Keratinocyte (primary cell): ENCODE measurements around the gene N4BP2. TPM values are rescaled to one million over a fixed set of nuclear protein-coding genes. Genes with fewer than 3 reads are reported as not detected.

ENCODE experiments used
- DNase-seq: peaks from one replicate; pipeline ENCODE4 v3.0.0-alpha.2; 2011; ENCODE audit warnings: low read depth, missing footprints, low spot score
- FAIRE-seq: peaks from 2 replicates; lab custom pipeline; 2011; peaks lifted over from hg19 to GRCh38; lab: Jason Lieb, UNC
- H2AFZ ChIP-seq: 2 replicates; pipeline ENCODE4 v1.6.0; 2012; ENCODE audit warnings: low read length, control low read depth, inconsistent platforms; ENCODE audit not compliant: control insufficient read depth
- H3K27ac ChIP-seq: 2 replicates; pipeline ENCODE4 v1.5.1; 2011; ENCODE audit warnings: low read length; ENCODE audit not compliant: control insufficient read depth, insufficient read depth
- H3K27me3 ChIP-seq: 3 replicates; pipeline ENCODE4 v1.6.0; 2011; ENCODE audit warnings: low read length; ENCODE audit not compliant: control insufficient read depth, insufficient read depth; ENCODE audit errors: extremely low read depth
- H3K36me3 ChIP-seq, 2 experiments: 2 replicates in 1 of 2; 3 replicates in 1 of 2; pipeline ENCODE4 v1.5.1; 2011; ENCODE audit warnings: low read length in 2 of 2, mild to moderate bottlenecking in 1 of 2; ENCODE audit not compliant: control insufficient read depth in 2 of 2, insufficient read depth in 2 of 2; ENCODE audit errors: extremely low read depth in 1 of 2
- H3K4me1 ChIP-seq: 3 replicates; pipeline ENCODE4 v1.5.1; 2011; ENCODE audit warnings: low read length; ENCODE audit not compliant: control insufficient read depth, insufficient read depth; ENCODE audit errors: extremely low read depth
- H3K4me2 ChIP-seq: 3 replicates; pipeline ENCODE4 v1.6.0; 2011; ENCODE audit warnings: low read depth, low read length; ENCODE audit not compliant: control insufficient read depth, insufficient read depth; ENCODE audit errors: extremely low read depth
- H3K4me3 ChIP-seq, 3 experiments: fragments of 200-600 bp in 1 of 3; sonication (generic) in 1 of 3; 2 replicates in 2 of 3; 3 replicates in 1 of 3; pipeline ENCODE4 v1.5.1; 2011 to 2016; ENCODE audit warnings: low read length in 3 of 3, mild to moderate bottlenecking in 3 of 3, control low read depth in 2 of 3, inconsistent platforms in 1 of 3, low read depth in 1 of 3, mixed read lengths in 1 of 3, mixed run types in 1 of 3, moderate library complexity in 1 of 3; ENCODE audit not compliant: control insufficient read depth in 2 of 3, insufficient read depth in 2 of 3; ENCODE audit errors: extremely low read depth in 1 of 3
- H3K79me2 ChIP-seq: 2 replicates; pipeline ENCODE4 v1.6.0; 2012; ENCODE audit warnings: low read length; ENCODE audit not compliant: control insufficient read depth, insufficient read depth
- H3K9ac ChIP-seq: 3 replicates; pipeline ENCODE4 v1.6.0; 2011; ENCODE audit warnings: low read length; ENCODE audit not compliant: control insufficient read depth, insufficient read depth; ENCODE audit errors: extremely low read depth
- H3K9me1 ChIP-seq: 3 replicates; pipeline ENCODE4 v1.6.0; 2011; ENCODE audit warnings: low read length; ENCODE audit not compliant: control insufficient read depth, insufficient read depth; ENCODE audit errors: extremely low read depth
- H3K9me3 ChIP-seq: 2 replicates; pipeline ENCODE4 v1.5.1; 2012; ENCODE audit warnings: low read depth, low read length; ENCODE audit not compliant: control insufficient read depth
- H4K20me1 ChIP-seq: 3 replicates; pipeline ENCODE4 v1.6.0; 2011; ENCODE audit warnings: low read length; ENCODE audit not compliant: control insufficient read depth, insufficient read depth; ENCODE audit errors: extremely low read depth
- CTCF ChIP-seq, 3 experiments: IDR thresholded peaks in 1 of 3; conservative IDR thresholded peaks in 1 of 3; optimal IDR thresholded peaks in 1 of 3; 2 replicates in 2 of 3; 3 replicates in 1 of 3; pipeline versions ENCODE3 to v1.5.1; 2011; ENCODE audit warnings: low read length in 3 of 3, mild to moderate bottlenecking in 3 of 3, moderate library complexity in 2 of 3, control low read depth in 1 of 3, inconsistent platforms in 1 of 3; ENCODE audit not compliant: insufficient read depth in 2 of 3; ENCODE audit errors: extremely low read depth in 1 of 3
- EZH2 ChIP-seq: IDR thresholded peaks from one replicate; pipeline ENCODE4 v1.6.1; 2012; ENCODE audit warnings: inconsistent platforms, mild to moderate bottlenecking, low read length, moderate library complexity
- dilution Hi-C: fragments of 300-500 bp; cut with MboI; formaldehyde crosslinking; loops from one replicate; pipeline ENCODE4 v1.7.0; 2020; ENCODE audit warnings: low sequenced_read_pairs; ENCODE audit not compliant: extremely low pct_ligation_motif_present
- polyA plus RNA-seq, 5 experiments: library from polyadenylated mRNA; depleted of rRNA in 3 of 5; stranded (reverse) in 3 of 5; stranded (forward) in 1 of 5; unstranded in 1 of 5; fragments of >200 nt; gene quantifications; 1 replicate in 1 of 5; 2 replicates in 3 of 5; 3 replicates in 1 of 5; pipeline versions ENCODE4 v1.2.1 to v1.2.3, GENCODE V29; 2011 to 2012; ENCODE audit warnings: missing spikeins in 2 of 5, low read depth in 1 of 5, low replicate concordance in 1 of 5

Gene N4BP2
- polyA plus RNA-seq, 1 donor (not counting 4 experiments of a cell fraction or from before 2014, with no cell fraction given): 2.7 TPM

GRCh38 chr4:40130401-40131036 is 73.9 kb downstream of the N4BP2 start:
- no peak for FAIRE-seq

GRCh38 chr4:40132816-40133215 is 76.2 kb downstream of the N4BP2 start:
- Histone ChIP-seq H3K27ac (no peak overlapping the region), H2AFZ (no peak overlapping the region), H4K20me1 (no peaks in the 10 kb centered on the region), H3K79me2 (no peaks in the 10 kb centered on the region), H3K9me1 (no peaks in the 10 kb centered on the region), H3K36me3 (no peaks in the 10 kb centered on the region), H3K9me3 (no peaks in the 10 kb centered on the region), H3K27me3 (no peaks in the 10 kb centered on the region), H3K4me1 (no peaks in the 10 kb centered on the region), H3K4me2 (no peak overlapping the region), H3K9ac (no peak overlapping the region), H3K4me3 (no peak overlapping the region)
- FAIRE-seq (no peak), DNase-seq (no peak)
- no peak for TF ChIP-seq CTCF (optimal IDR thresholded peaks at IDR 0.05 in 1 of 3, IDR thresholded peaks at IDR 0.05 in 1 of 3, conservative IDR thresholded peaks at IDR 0.05 in 1 of 3; ENCODE audit: extremely low read depth in 1 of 3, insufficient read depth in 2 of 3, low read length in 3 of 3)
- TF ChIP-seq EZH2: no peak
- dilution Hi-C loops: no loop called here

More at GRCh38 chr4:40130401-40131036, 73.9 kb downstream of the N4BP2 start:
- Histone ChIP-seq H3K9ac (no peak overlapping the region), H3K9me3 (no peaks in the 10 kb centered on the region), H3K4me3 (no peak overlapping the region), H2AFZ (no peak overlapping the region), H3K27me3 (no peaks in the 10 kb centered on the region), H3K9me1 (no peaks in the 10 kb centered on the region), H3K36me3 (no peaks in the 10 kb centered on the region), H3K4me1 (no peaks in the 10 kb centered on the region), H3K27ac (no peak overlapping the region), H3K4me2 (no peak overlapping the region), H4K20me1 (no peaks in the 10 kb centered on the region), H3K79me2 (no peaks in the 10 kb centered on the region)
- TF ChIP-seq CTCF (optimal IDR thresholded peaks at IDR 0.05 in 1 of 3, IDR thresholded peaks at IDR 0.05 in 1 of 3, conservative IDR thresholded peaks at IDR 0.05 in 1 of 3; ENCODE audit: extremely low read depth in 1 of 3, insufficient read depth in 2 of 3, low read length in 3 of 3) (no peak), EZH2 (no peak)
- dilution Hi-C loops: no loop called here
- DNase-seq: no peak
